ACC112 (cell line): ENCODE data around the gene ADH1C.
"Not testable (repeated sequence)": the region's sequence is repeated elsewhere in the genome, so short reads cannot be mapped to it uniquely, and the experiment has no call there.

Source experiments
- H2AFZ ChIP-seq: fragments of 200-600 bp; sonication (generic); one replicate; pipeline ENCODE4 v1.6.0; 2017; ENCODE audit warnings: antibody characterized with exemption, low read length; ENCODE audit not compliant: unreplicated experiment
- H3K27ac ChIP-seq: fragments of 200-600 bp; sonication (generic); 2 replicates; pipeline ENCODE4 v1.5.1; 2014; ENCODE audit warnings: low read depth, mild to moderate bottlenecking, antibody characterized with exemption, low read length, moderate library complexity
- H3K27me3 ChIP-seq: fragments of 200-600 bp; sonication (generic); 2 replicates; pipeline ENCODE4 v1.6.1; 2014; ENCODE audit warnings: mild to moderate bottlenecking, antibody characterized with exemption, low read length, moderate library complexity, mixed read lengths; ENCODE audit not compliant: insufficient read depth
- H3K36me3 ChIP-seq: fragments of 200-600 bp; sonication (generic); 2 replicates; pipeline ENCODE4 v1.6.1; 2016; ENCODE audit warnings: mild to moderate bottlenecking, antibody characterized with exemption, low read length, moderate library complexity, mixed read lengths; ENCODE audit not compliant: insufficient read depth
- H3K4me1 ChIP-seq: fragments of 200-600 bp; sonication (generic); one replicate; pipeline ENCODE4 v1.6.1; 2016; ENCODE audit warnings: low read length, mixed read lengths; ENCODE audit not compliant: insufficient read depth, unreplicated experiment, control insufficient read depth
- H3K4me3 ChIP-seq: fragments of 200-600 bp; sonication (generic); 2 replicates; pipeline ENCODE4 v1.5.1; 2014; ENCODE audit warnings: mild to moderate bottlenecking, low read depth, low read length
- H3K79me2 ChIP-seq: fragments of 200-600 bp; sonication (generic); one replicate; pipeline ENCODE4 v1.6.0; 2016; ENCODE audit warnings: low read length; ENCODE audit not compliant: control insufficient read depth, unreplicated experiment, insufficient read depth

Gene ADH1C

GRCh38 chr4:99324979-99325378 lies 27.6 kb downstream of the ADH1C start:
- H3K4me1 ChIP-seq: no peaks in the 10 kb centered on the region
- no peaks in the 10 kb centered on the region for H3K36me3 ChIP-seq
- H3K79me2 ChIP-seq: no peaks in the 10 kb centered on the region
- peak overlapping the region; percentile 36; the same call in 1 of the 2 replicates for H3K27ac ChIP-seq
- H2AFZ ChIP-seq: peak overlapping the region; percentile 60
- no peak overlapping the region for H3K4me3 ChIP-seq
- H3K27me3 ChIP-seq: no peaks in the 10 kb centered on the region

- Histone ChIP-seq H3K4me1 (no peaks in the 10 kb centered on the region), H3K4me3 (no peak overlapping the region), H3K79me2 (no peaks in the 10 kb centered on the region), H2AFZ (no peak overlapping the region), H3K27ac (peak overlapping the region; percentile 36; the same call in 1 of the 2 replicates), H3K27me3 (no peaks in the 10 kb centered on the region), H3K36me3 (no peaks in the 10 kb centered on the region)
Measured at GRCh38 chr4:99324361-99324760, 28.2 kb downstream of the ADH1C start.

DNA sequence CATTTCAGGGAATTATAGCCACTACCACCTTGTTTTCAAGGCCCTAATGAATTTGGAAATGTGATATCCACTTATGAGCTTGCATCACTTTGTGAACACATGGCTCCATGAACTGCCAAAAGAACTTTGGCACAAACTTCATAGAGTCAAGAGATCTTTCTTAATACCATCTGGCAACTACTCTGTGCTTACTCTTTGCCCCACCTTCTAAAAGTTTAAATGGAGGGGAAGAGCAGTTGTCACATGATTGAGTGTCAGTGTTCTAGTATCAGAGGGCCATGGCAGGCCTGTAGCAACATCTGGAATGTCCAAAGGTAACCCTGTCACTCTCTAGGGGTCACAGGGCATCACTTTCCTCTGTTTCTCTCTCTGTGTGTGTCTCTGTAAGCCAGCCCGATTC lies 28.8 kb downstream of the ADH1C start:
- Histone ChIP-seq H3K79me2 (no peaks in the 10 kb centered on the region), H3K27me3 (no peaks in the 10 kb centered on the region), H2AFZ (no peak overlapping the region), H3K4me1 (no peaks in the 10 kb centered on the region), H3K36me3 (no peaks in the 10 kb centered on the region), H3K27ac (no peak overlapping the region), H3K4me3 (no peak overlapping the region)

- Histone ChIP-seq H3K4me3 (no peak within 1 kb of the TSS), H3K27me3 (no peaks in the 10 kb centered on the region), H2AFZ (no peak within 1 kb of the TSS), H3K4me1 (no peaks in the 10 kb centered on the region), H3K36me3 (no peaks in the 10 kb centered on the region), H3K27ac (no peak within 1 kb of the TSS), H3K79me2 (no peaks in the 10 kb centered on the region)
Measured at GRCh38 chr4:99321241-99322191, 31.0 kb downstream of the ADH1C start, which contains the start of gene ADH1B. ADH1B (minus strand) TSS chr4:99321401; CDS start chr4:99321331, 70 bp downstream.

GRCh38 chr4:99317811-99318210 lies 34.7 kb downstream of the ADH1C start:
- not testable (repeated sequence) for H2AFZ ChIP-seq

GRCh38 chr4:99317354-99317753 lies 35.2 kb downstream of the ADH1C start:
- Histone ChIP-seq H2AFZ (no peak overlapping the region), H3K36me3 (no peaks in the 10 kb centered on the region), H3K27ac (no peak overlapping the region), H3K4me3 (no peak overlapping the region), H3K27me3 (no peaks in the 10 kb centered on the region), H3K4me1 (no peaks in the 10 kb centered on the region), H3K79me2 (no peaks in the 10 kb centered on the region)

More at GRCh38 chr4:99317811-99318210, 34.7 kb downstream of the ADH1C start:
- H3K4me3 ChIP-seq, H3K79me2 ChIP-seq, H3K27me3 ChIP-seq, H3K4me1 ChIP-seq, H3K36me3 ChIP-seq, H3K27ac ChIP-seq: not testable (repeated sequence)

DNA sequence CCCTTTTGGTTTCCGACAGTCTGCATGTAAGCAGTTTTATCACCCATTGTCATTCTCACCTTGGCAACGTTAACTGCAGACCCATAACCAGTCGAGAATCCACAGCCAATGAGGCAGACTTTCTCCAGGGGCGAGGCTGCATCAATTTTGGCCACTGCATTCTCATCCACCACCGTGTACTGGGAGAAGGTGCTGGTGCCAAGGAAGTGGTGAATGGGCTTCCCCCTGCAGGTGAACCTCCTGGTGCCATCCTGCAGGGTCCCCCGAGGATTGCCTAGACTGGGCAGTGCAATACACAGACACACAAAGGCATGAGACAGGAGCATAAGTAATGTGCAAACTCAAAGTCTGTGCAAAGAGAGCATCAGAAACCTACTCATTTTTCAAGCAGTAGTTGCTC lies 36.7 kb downstream of the ADH1C start:
- no peak overlapping the region for H3K4me3 ChIP-seq

GRCh38 chr4:99314211-99314610 lies 38.3 kb downstream of the ADH1C start:
- H3K79me2 ChIP-seq: no peaks in the 10 kb centered on the region
- H3K4me1 ChIP-seq: no peaks in the 10 kb centered on the region
- H3K36me3 ChIP-seq: no peaks in the 10 kb centered on the region
- H3K27ac ChIP-seq: no peak overlapping the region
- H2AFZ ChIP-seq: no peak overlapping the region
- no peak overlapping the region for H3K4me3 ChIP-seq
- no peaks in the 10 kb centered on the region for H3K27me3 ChIP-seq

More for the DNA sequence above, 36.7 kb downstream of the ADH1C start:
- H3K27me3 ChIP-seq: no peaks in the 10 kb centered on the region
- no peaks in the 10 kb centered on the region for H3K79me2 ChIP-seq
- H2AFZ ChIP-seq: no peak overlapping the region
- H3K4me1 ChIP-seq: no peaks in the 10 kb centered on the region
- H3K36me3 ChIP-seq: no peaks in the 10 kb centered on the region
- H3K27ac ChIP-seq: no peak overlapping the region

- no peaks in the 10 kb centered on the region for H3K36me3 ChIP-seq
- no peaks in the 10 kb centered on the region for H3K4me1 ChIP-seq
- H3K79me2 ChIP-seq: no peaks in the 10 kb centered on the region
- no peak overlapping the region for H2AFZ ChIP-seq
- H3K4me3 ChIP-seq: no peak overlapping the region
- H3K27me3 ChIP-seq: no peaks in the 10 kb centered on the region
- H3K27ac ChIP-seq: no peak overlapping the region
Measured at GRCh38 chr4:99310389-99310788, 42.2 kb downstream of the ADH1C start.

- Histone ChIP-seq H3K36me3 (no peaks in the 10 kb centered on the region), H3K27me3 (no peaks in the 10 kb centered on the region), H3K79me2 (no peaks in the 10 kb centered on the region), H3K27ac (no peak overlapping the region), H3K4me3 (no peak overlapping the region), H3K4me1 (peaks cover 11% of the 10 kb centered on the region), H2AFZ (no peak overlapping the region)
Measured at GRCh38 chr4:99305638-99306400, 46.7 kb downstream of the ADH1C start.
